ENCODE results near the gene F10. TPM values are rescaled to one million over a fixed set of nuclear protein-coding genes. Genes with fewer than 3 reads are reported as not detected.
"Not testable (repeated sequence)": the region's sequence is repeated elsewhere in the genome, so short reads cannot be mapped to it uniquely, and the experiment has no call there.

The F10 gene
- total RNA-seq, 4 donors from 2014 or later = 1.00 to 4.8 (median 2.4) TPM

DNA sequence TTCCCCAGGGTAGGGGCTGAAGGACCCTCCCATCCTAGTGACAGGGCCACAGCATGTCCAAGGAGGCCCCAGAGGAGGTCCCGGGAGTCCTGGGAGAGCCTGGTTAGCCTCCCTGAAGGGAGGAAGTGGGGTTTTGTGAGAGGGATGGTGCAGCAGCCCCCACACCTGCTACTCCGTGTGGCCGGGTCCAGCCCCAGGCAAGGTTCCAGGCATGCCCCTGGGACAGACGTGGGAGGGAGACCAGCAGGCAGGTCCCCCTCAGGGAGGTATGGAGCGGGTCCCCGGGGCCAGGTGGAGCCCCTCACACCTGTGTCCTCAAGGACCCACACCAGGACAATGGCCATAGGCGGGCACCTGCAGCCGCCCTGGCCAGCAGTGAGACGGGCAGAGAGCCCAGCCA lies 19.0 kb upstream of the F10 start:
- Histone ChIP-seq H3K4me1 (peaks cover 0 to under 1% of the 10 kb centered on the region in 2 donors), H3K4me3 (no peak overlapping the region), H3K36me3 (no peaks in the 10 kb centered on the region), H3K27me3 (peaks cover 0 to 13% (median 10%) of the 10 kb centered on the region in 3 donors), H3K27ac (no peak overlapping the region), H3K9me3 (no peaks in the 10 kb centered on the region)
- no peak for ATAC-seq
- TF ChIP-seq, protein P1, sequence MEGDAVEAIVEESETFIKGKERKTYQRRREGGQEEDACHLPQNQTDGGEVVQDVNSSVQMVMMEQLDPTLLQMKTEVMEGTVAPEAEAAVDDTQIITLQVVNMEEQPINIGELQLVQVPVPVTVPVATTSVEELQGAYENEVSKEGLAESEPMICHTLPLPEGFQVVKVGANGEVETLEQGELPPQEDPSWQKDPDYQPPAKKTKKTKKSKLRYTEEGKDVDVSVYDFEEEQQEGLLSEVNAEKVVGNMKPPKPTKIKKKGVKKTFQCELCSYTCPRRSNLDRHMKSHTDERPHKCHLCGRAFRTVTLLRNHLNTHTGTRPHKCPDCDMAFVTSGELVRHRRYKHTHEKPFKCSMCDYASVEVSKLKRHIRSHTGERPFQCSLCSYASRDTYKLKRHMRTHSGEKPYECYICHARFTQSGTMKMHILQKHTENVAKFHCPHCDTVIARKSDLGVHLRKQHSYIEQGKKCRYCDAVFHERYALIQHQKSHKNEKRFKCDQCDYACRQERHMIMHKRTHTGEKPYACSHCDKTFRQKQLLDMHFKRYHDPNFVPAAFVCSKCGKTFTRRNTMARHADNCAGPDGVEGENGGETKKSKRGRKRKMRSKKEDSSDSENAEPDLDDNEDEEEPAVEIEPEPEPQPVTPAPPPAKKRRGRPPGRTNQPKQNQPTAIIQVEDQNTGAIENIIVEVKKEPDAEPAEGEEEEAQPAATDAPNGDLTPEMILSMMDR (IDR thresholded peaks at IDR 0.05 in 4 of 5, conservative IDR thresholded peaks at IDR 0.05 in 1 of 5) = no peak
- no peak for TF ChIP-seq POLR2A (IDR thresholded peaks at IDR 0.05)
- in situ Hi-C loops (cut with MboI; ENCODE audit: low sequenced_read_pairs in 4 of 4) = no loop called here
- intact Hi-C loops (cut with DNase I; ENCODE audit: low total_unique reads) = no loop called here
- DNase-seq = no peak

DNA sequence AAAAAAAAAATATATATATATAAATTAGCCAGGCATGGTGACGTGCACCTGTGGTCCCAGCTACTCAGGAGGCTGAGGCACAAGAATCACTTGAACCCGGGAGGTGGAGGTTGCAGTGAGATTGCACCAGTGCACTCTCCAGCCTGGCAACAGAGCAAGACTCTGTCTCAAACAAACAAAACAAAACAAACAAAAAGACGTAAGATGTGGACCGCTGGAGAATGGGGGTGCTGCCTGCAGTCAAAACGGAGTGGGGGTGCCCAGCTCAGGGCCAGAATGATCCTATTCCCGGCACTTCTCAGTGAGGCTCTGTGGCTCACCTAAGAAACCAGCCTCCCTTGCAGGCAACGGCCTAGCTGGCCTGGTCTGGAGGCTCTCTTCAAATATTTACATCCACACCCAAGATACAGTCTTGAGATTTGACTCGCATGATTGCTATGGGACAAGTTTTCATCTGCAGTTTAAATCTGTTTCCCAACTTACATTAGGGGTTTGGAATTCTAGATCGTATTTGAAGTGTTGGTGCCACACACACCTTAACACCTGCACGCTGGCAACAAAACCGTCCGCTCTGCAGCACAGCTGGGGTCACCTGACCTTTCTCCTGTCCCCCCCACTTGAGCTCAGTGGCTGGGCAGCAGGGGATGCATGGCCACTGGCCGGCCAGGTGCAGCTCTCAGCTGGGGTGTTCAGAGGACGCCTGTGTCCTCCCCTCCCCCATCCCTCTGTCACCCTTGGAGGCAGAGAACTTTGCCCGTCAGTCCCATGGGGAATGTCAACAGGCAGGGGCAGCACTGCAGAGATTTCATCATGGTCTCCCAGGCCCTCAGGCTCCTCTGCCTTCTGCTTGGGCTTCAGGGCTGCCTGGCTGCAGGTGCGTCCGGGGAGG lies 17.3 kb upstream of the F10 start, which contains the start of gene F7:
F7 (plus strand) TSS at position 760 of the 889 bp plus-strand sequence; CDS start at position 811, 51 bp downstream.
- H3K27ac ChIP-seq = no peak within 1 kb of the TSS
- H3K4me1 ChIP-seq = no peaks in the 10 kb centered on the region
- no peaks in the 10 kb centered on the region for H3K36me3 ChIP-seq
- DNase-seq (no peak), ATAC-seq (no peak)
- peaks cover 10 to 22% (median 21%) of the 10 kb centered on the region in 3 donors for H3K27me3 ChIP-seq
- in situ Hi-C loops (cut with MboI; ENCODE audit: low sequenced_read_pairs in 4 of 4) (no loop called here), intact Hi-C loops (cut with DNase I; ENCODE audit: low total_unique reads) (no loop called here)
- no peaks in the 10 kb centered on the region for H3K9me3 ChIP-seq
- H3K4me3 ChIP-seq = no peak within 1 kb of the TSS
- no peak for TF ChIP-seq POLR2A (IDR thresholded peaks at IDR 0.05)
- TF ChIP-seq, protein P1 (IDR thresholded peaks at IDR 0.05 in 4 of 5, conservative IDR thresholded peaks at IDR 0.05 in 1 of 5) = no peak

DNA sequence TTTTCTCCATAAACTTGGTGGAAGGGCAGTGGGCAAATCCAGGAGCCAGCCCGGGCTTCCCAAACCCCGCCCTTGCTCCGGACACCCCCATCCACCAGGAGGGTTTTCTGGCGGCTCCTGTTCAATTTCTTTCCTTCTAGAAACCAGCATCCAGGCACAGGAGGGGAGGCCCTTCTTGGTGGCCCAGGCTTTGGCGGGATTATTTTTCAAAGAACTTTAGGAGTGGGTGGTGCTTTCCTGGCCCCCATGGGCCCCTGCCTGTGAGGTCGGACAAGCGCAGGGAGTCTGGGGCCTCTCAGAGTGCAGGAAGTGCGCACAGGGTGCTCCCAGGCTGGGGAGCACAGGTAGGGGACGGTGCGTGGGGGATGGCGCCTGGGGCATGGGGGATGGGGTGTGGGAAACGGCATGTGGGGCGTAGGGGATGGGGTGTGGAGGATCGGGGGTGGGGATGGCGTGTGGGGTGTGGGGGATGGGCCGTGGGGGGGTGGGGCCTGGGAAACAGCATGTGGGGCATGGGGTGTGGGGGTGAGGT lies 16.6 kb upstream of the F10 start:
- no peak for TF ChIP-seq POLR2A (IDR thresholded peaks at IDR 0.05)
- TF ChIP-seq, protein P1 (IDR thresholded peaks at IDR 0.05 in 4 of 5, conservative IDR thresholded peaks at IDR 0.05 in 1 of 5) = no peak
- H3K4me1 ChIP-seq = no peaks in the 10 kb centered on the region
- no peaks in the 10 kb centered on the region for H3K9me3 ChIP-seq
- H3K4me3 ChIP-seq = no peak overlapping the region
- ATAC-seq = no peak
- no peak for DNase-seq
- intact Hi-C loops (cut with DNase I; ENCODE audit: low total_unique reads) (no loop called here), in situ Hi-C loops (cut with MboI; ENCODE audit: low sequenced_read_pairs in 4 of 4) (no loop called here)
- no peak overlapping the region for H3K27ac ChIP-seq
- peaks cover 17 to 29% (median 28%) of the 10 kb centered on the region in 3 donors for H3K27me3 ChIP-seq
- H3K36me3 ChIP-seq = no peaks in the 10 kb centered on the region

DNA sequence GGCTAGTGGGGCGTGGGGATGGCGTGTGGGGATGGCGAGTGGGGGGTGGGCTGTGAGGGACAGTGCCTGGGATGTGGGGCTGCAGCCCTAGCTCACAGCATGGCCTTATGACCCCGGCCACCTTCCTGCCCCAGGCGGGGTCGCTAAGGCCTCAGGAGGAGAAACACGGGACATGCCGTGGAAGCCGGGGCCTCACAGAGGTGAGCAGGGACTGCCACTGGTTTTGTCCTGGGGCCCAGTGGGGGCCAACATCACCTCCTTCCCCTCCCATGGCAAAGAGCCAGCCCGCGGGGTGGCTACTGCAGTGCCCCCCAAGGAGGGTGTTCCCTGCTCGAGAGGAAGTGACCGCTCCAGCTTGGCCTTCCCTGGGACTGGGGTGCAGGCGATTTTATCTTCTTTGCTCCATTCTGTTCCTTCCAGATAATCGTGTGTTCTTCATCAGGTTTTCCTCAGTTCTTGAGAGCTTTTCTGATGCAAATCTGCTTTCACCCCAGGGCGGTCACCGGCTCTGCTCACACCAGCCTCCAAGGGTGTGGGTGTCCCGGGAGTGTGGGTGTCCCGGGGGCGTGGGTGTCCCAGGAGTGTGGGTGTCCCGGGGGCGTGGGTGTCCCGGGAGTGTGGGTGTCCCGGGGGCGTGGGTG lies 15.8 kb upstream of the F10 start:
- DNase-seq = no peak

DNA sequence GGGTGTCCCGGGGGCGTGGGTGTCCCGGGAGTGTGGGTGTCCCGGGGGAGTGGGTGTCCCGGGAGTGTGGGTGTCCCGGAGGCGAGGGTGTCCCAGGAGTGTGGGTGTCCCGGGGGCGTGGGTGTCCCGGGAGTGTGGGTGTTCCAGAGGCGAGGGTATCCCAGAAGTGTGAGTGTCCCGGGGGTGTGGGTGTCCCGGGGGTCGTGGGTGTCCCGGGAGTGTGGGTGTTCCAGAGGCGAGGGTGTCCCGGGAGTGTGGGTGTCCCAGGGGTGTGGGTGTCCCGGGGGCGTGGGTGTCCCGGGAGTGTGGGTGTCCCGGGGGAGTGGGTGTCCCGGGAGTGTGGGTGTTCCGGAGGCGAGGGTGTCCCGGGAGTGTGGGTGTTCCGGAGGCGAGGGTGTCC lies 14.1 kb upstream of the F10 start:
- H3K4me3 ChIP-seq; intact Hi-C loops (cut with DNase I; ENCODE audit: low total_unique reads); H3K4me1 ChIP-seq; DNase-seq; H3K9me3 ChIP-seq; H3K27ac ChIP-seq; in situ Hi-C loops (cut with MboI; ENCODE audit: low sequenced_read_pairs in 4 of 4); ATAC-seq; H3K36me3 ChIP-seq: not testable (repeated sequence)
- peaks cover 27 to 29% (median 29%) of the 10 kb centered on the region in 3 donors for H3K27me3 ChIP-seq

More for the DNA sequence above, 15.8 kb upstream of the F10 start:
- intact Hi-C loops (cut with DNase I; ENCODE audit: low total_unique reads) = no loop called here
- no peak for ATAC-seq
- Histone ChIP-seq H3K9me3 (no peaks in the 10 kb centered on the region), H3K4me1 (no peaks in the 10 kb centered on the region), H3K27ac (no peak overlapping the region), H3K36me3 (no peaks in the 10 kb centered on the region), H3K27me3 (peaks cover 20 to 31% (median 30%) of the 10 kb centered on the region in 3 donors), H3K4me3 (no peak overlapping the region)
- in situ Hi-C loops (cut with MboI; ENCODE audit: low sequenced_read_pairs in 4 of 4) = no loop called here
- TF ChIP-seq POLR2A (IDR thresholded peaks at IDR 0.05) = no peak
- TF ChIP-seq, protein P1 (IDR thresholded peaks at IDR 0.05 in 4 of 5, conservative IDR thresholded peaks at IDR 0.05 in 1 of 5) = no peak
